Activated CD4-positive, alpha-beta memory T cell treated with anti-CD3 and anti-CD28 coated beads, Interleukin-2, amount 10 ng/mL, durations not matched to agents 7 days and 5 days (primary cell): ENCODE results near the gene FAM13C. TPM values are rescaled to one million over a fixed set of nuclear protein-coding genes. Genes with fewer than 3 reads are reported as not detected.
"Not testable (repeated sequence)": the region's sequence is repeated elsewhere in the genome, so short reads cannot be mapped to it uniquely, and the experiment has no call there.

Experiments used
- CTCF ChIA-PET: fragments of 350-600 bp; sonication (Branson Sonifier 250); formaldehyde crosslinking; loops from one replicate; lab custom pipeline; 2021; ENCODE audit warnings: antibody characterized with exemption, inconsistent platforms; lab: Charles Lee
- POLR2A ChIA-PET: fragments of 350-600 bp; sonication (Branson Sonifier 250); formaldehyde crosslinking; loops from one replicate; lab custom pipeline; 2021; ENCODE audit warnings: antibody characterized with exemption; lab: Charles Lee
- DNase-seq: peaks from one replicate; pipeline ENCODE4 v3.0.0-alpha.2; 2020
- H3K27ac Mint-ChIP-seq: one replicate; pipeline ENCODE4 v1.8.0; 2021; ENCODE audit warnings: mild to moderate bottlenecking, mixed read lengths
- H3K27me3 Mint-ChIP-seq: one replicate; pipeline ENCODE4 v1.8.0; 2021; ENCODE audit warnings: mixed read lengths
- H3K36me3 Mint-ChIP-seq: one replicate; pipeline ENCODE4 v1.8.0; 2021; ENCODE audit warnings: low read depth, mixed read lengths
- H3K4me1 Mint-ChIP-seq: one replicate; pipeline ENCODE4 v1.8.0; 2021; ENCODE audit warnings: mixed read lengths
- H3K4me3 Mint-ChIP-seq: one replicate; pipeline ENCODE4 v1.8.0; 2021; ENCODE audit warnings: mild to moderate bottlenecking, mixed read lengths
- H3K9me3 Mint-ChIP-seq: one replicate; pipeline ENCODE4 v1.8.0; 2021; ENCODE audit warnings: mixed read lengths
- total RNA-seq, 2 experiments: library from RNA; stranded (reverse); gene quantifications; one replicate each; pipeline ENCODE4 v1.2.3, GENCODE V29; 2021

FAM13C gene
- not detected for total RNA-seq

GRCh38 chr10:59362144-59362958 lies at the start of gene FAM13C:
Gene FAM13C (minus strand): TSS chr10:59362549. CDS start chr10:59362460, 89 bp downstream.
- Mint-ChIP-seq H3K9me3 (no peaks in the 10 kb centered on the region), H3K4me3 (no peak within 1 kb of the TSS), H3K27me3 (peaks cover 25% of the 10 kb centered on the region), H3K27ac (no peak within 1 kb of the TSS), H3K36me3 (no peaks in the 10 kb centered on the region), H3K4me1 (peaks cover 5% of the 10 kb centered on the region)
- DNase-seq: no peak
- POLR2A ChIA-PET: no interaction called here
- CTCF ChIA-PET: no interaction called here

GRCh38 chr10:59405235-59405634 lies 42.9 kb upstream of the FAM13C start:
- no peak overlapping the region for H3K27ac Mint-ChIP-seq
- no peak overlapping the region for H3K4me3 Mint-ChIP-seq
- POLR2A ChIA-PET: no interaction called here
- no peaks in the 10 kb centered on the region for H3K27me3 Mint-ChIP-seq
- no peak for DNase-seq
- CTCF ChIA-PET: no interaction called here
- H3K36me3 Mint-ChIP-seq: no peaks in the 10 kb centered on the region
- H3K4me1 Mint-ChIP-seq: no peaks in the 10 kb centered on the region
- H3K9me3 Mint-ChIP-seq: peaks cover 6% of the 10 kb centered on the region

GRCh38 chr10:59400214-59400613 lies 37.9 kb upstream of the FAM13C start:
- H3K4me3 Mint-ChIP-seq: no peak overlapping the region
- H3K36me3 Mint-ChIP-seq: no peaks in the 10 kb centered on the region
- no peak for DNase-seq
- no peak overlapping the region for H3K27ac Mint-ChIP-seq
- peaks cover 8% of the 10 kb centered on the region for H3K9me3 Mint-ChIP-seq
- ChIA-PET CTCF (no interaction called here), POLR2A (no interaction called here)
- H3K27me3 Mint-ChIP-seq: no peaks in the 10 kb centered on the region
- H3K4me1 Mint-ChIP-seq: no peaks in the 10 kb centered on the region

- H3K36me3 Mint-ChIP-seq, CTCF ChIA-PET, H3K9me3 Mint-ChIP-seq, H3K27me3 Mint-ChIP-seq, DNase-seq, H3K27ac Mint-ChIP-seq, POLR2A ChIA-PET, H3K4me3 Mint-ChIP-seq, H3K4me1 Mint-ChIP-seq: not testable (repeated sequence)
Observed at GRCh38 chr10:59399329-59399728, 37.0 kb upstream of the FAM13C start.

GRCh38 chr10:59397961-59398360 lies 35.6 kb upstream of the FAM13C start:
- Mint-ChIP-seq H3K27ac (no peak overlapping the region), H3K4me3 (no peak overlapping the region), H3K36me3 (no peaks in the 10 kb centered on the region), H3K27me3 (no peaks in the 10 kb centered on the region), H3K9me3 (peaks cover 8% of the 10 kb centered on the region), H3K4me1 (no peaks in the 10 kb centered on the region)
- CTCF ChIA-PET: no interaction called here
- POLR2A ChIA-PET: no interaction called here
- no peak for DNase-seq

- H3K9me3 Mint-ChIP-seq: peaks cover 6% of the 10 kb centered on the region
- POLR2A ChIA-PET: no interaction called here
- no peaks in the 10 kb centered on the region for H3K27me3 Mint-ChIP-seq
- no peak overlapping the region for H3K4me3 Mint-ChIP-seq
- CTCF ChIA-PET: no interaction called here
- no peak overlapping the region for H3K27ac Mint-ChIP-seq
- DNase-seq: no peak
- no peaks in the 10 kb centered on the region for H3K36me3 Mint-ChIP-seq
- no peaks in the 10 kb centered on the region for H3K4me1 Mint-ChIP-seq
Observed at GRCh38 chr10:59395984-59396383, 33.6 kb upstream of the FAM13C start.

GRCh38 chr10:59393349-59393748 lies 31.0 kb upstream of the FAM13C start:
- DNase-seq: no peak
- Mint-ChIP-seq H3K4me1 (no peaks in the 10 kb centered on the region), H3K9me3 (no peaks in the 10 kb centered on the region), H3K27ac (no peak overlapping the region), H3K36me3 (no peaks in the 10 kb centered on the region), H3K4me3 (no peak overlapping the region), H3K27me3 (no peaks in the 10 kb centered on the region)
- CTCF ChIA-PET: no interaction called here
- POLR2A ChIA-PET: no interaction called here

GRCh38 chr10:59391060-59391459 lies 28.7 kb upstream of the FAM13C start:
- CTCF ChIA-PET: no interaction called here
- no peaks in the 10 kb centered on the region for H3K27me3 Mint-ChIP-seq

GRCh38 chr10:59388671-59388976 lies 26.3 kb upstream of the FAM13C start:
- Mint-ChIP-seq H3K27me3 (no peaks in the 10 kb centered on the region), H3K9me3 (no peaks in the 10 kb centered on the region)
- CTCF ChIA-PET: no interaction called here

More at GRCh38 chr10:59391060-59391459, 28.7 kb upstream of the FAM13C start:
- Mint-ChIP-seq H3K36me3 (no peaks in the 10 kb centered on the region), H3K27ac (no peak overlapping the region), H3K9me3 (no peaks in the 10 kb centered on the region), H3K4me1 (no peaks in the 10 kb centered on the region), H3K4me3 (no peak overlapping the region)
- POLR2A ChIA-PET: no interaction called here
- DNase-seq: no peak

GRCh38 chr10:59387951-59388670 lies 25.8 kb upstream of the FAM13C start:
- Mint-ChIP-seq H3K9me3 (no peaks in the 10 kb centered on the region), H3K4me3 (no peak overlapping the region), H3K4me1 (no peaks in the 10 kb centered on the region), H3K27me3 (no peaks in the 10 kb centered on the region), H3K36me3 (no peaks in the 10 kb centered on the region), H3K27ac (no peak overlapping the region)
- ChIA-PET POLR2A (no interaction called here), CTCF (interaction anchor here (0.6 kb wide), 1 partner anchor 275 kb away, joined by 3 read pairs; no protein-coding TSS in a partner anchor)
- DNase-seq: no peak

More at GRCh38 chr10:59388671-59388976, 26.3 kb upstream of the FAM13C start:
- POLR2A ChIA-PET: no interaction called here
- no peak for DNase-seq
- H3K36me3 Mint-ChIP-seq: no peaks in the 10 kb centered on the region
- H3K4me3 Mint-ChIP-seq: no peak overlapping the region
- H3K27ac Mint-ChIP-seq: no peak overlapping the region
- no peaks in the 10 kb centered on the region for H3K4me1 Mint-ChIP-seq

GRCh38 chr10:59384761-59385160 lies 22.4 kb upstream of the FAM13C start:
- Mint-ChIP-seq H3K4me1 (no peaks in the 10 kb centered on the region), H3K27ac (no peak overlapping the region), H3K9me3 (no peaks in the 10 kb centered on the region), H3K36me3 (no peaks in the 10 kb centered on the region), H3K4me3 (no peak overlapping the region), H3K27me3 (no peaks in the 10 kb centered on the region)
- POLR2A ChIA-PET: no interaction called here
- CTCF ChIA-PET: no interaction called here
- no peak for DNase-seq

GRCh38 chr10:59383908-59384307 lies 21.6 kb upstream of the FAM13C start:
- H3K27me3 Mint-ChIP-seq: no peaks in the 10 kb centered on the region
- ChIA-PET POLR2A (no interaction called here), CTCF (no interaction called here)
- H3K36me3 Mint-ChIP-seq: no peaks in the 10 kb centered on the region
- no peak overlapping the region for H3K4me3 Mint-ChIP-seq
- H3K9me3 Mint-ChIP-seq: no peaks in the 10 kb centered on the region
- no peak for DNase-seq
- no peak overlapping the region for H3K27ac Mint-ChIP-seq
- H3K4me1 Mint-ChIP-seq: no peaks in the 10 kb centered on the region

GRCh38 chr10:59383436-59383835 lies 21.1 kb upstream of the FAM13C start:
- Mint-ChIP-seq H3K27ac (no peak overlapping the region), H3K27me3 (no peaks in the 10 kb centered on the region), H3K9me3 (no peaks in the 10 kb centered on the region), H3K4me3 (no peak overlapping the region), H3K4me1 (no peaks in the 10 kb centered on the region), H3K36me3 (no peaks in the 10 kb centered on the region)
- POLR2A ChIA-PET: no interaction called here
- CTCF ChIA-PET: no interaction called here
- DNase-seq: no peak
